Mesenchymal stem cell (in vitro differentiated cells and primary cell): ENCODE data around the gene FGF14.

ENCODE experiments used
- DNase-seq: peaks from one replicate; pipeline ENCODE4 v3.0.0-alpha.2; 2013
- H2AFZ ChIP-seq: one replicate; pipeline ENCODE4 v1.6.1; 2013; ENCODE audit warnings: low read depth, mild to moderate bottlenecking, control low read depth, inconsistent platforms, low read length, moderate library complexity
- H2AK5ac ChIP-seq: 2 replicates; pipeline ENCODE4 v1.6.1; 2013; ENCODE audit warnings: low read length, moderate library complexity, mild to moderate bottlenecking, inconsistent platforms; ENCODE audit not compliant: severe bottlenecking
- H2BK120ac ChIP-seq: one replicate; pipeline ENCODE4 v1.6.1; 2013; ENCODE audit warnings: low read depth, mild to moderate bottlenecking, inconsistent platforms, low read length, moderate library complexity
- H2BK12ac ChIP-seq, 2 experiments: one replicate each; pipeline ENCODE4 v1.6.1; 2013; ENCODE audit warnings: inconsistent platforms in 2 of 2, low read length in 2 of 2, mild to moderate bottlenecking in 2 of 2, moderate library complexity in 2 of 2, control low read depth in 1 of 2
- H2BK15ac ChIP-seq: one replicate; pipeline ENCODE4 v1.6.1; 2013; ENCODE audit warnings: mild to moderate bottlenecking, low read depth, inconsistent platforms; ENCODE audit not compliant: poor library complexity, severe bottlenecking
- H2BK5ac ChIP-seq: 2 replicates; pipeline ENCODE4 v1.6.1; 2013; ENCODE audit warnings: low read depth, mild to moderate bottlenecking, low read length, control low read depth, inconsistent platforms; ENCODE audit not compliant: poor library complexity, severe bottlenecking
- H3K14ac ChIP-seq, 2 experiments: one replicate each; pipeline ENCODE4 v1.6.1; 2013; ENCODE audit warnings: inconsistent platforms in 2 of 2, low read length in 2 of 2, control low read depth in 1 of 2, mild to moderate bottlenecking in 1 of 2, moderate library complexity in 1 of 2
- H3K18ac ChIP-seq, 2 experiments: one replicate each; pipeline ENCODE4 v1.6.1; 2013; ENCODE audit warnings: inconsistent platforms in 2 of 2, low read length in 2 of 2, control low read depth in 1 of 2, low read depth in 1 of 2, mild to moderate bottlenecking in 1 of 2
- H3K23ac ChIP-seq, 2 experiments: one replicate each; pipeline ENCODE4 v1.6.1; 2013; ENCODE audit warnings: inconsistent platforms in 2 of 2, low read length in 2 of 2, mild to moderate bottlenecking in 2 of 2, moderate library complexity in 2 of 2, control low read depth in 1 of 2
- H3K27ac ChIP-seq: 2 replicates; pipeline ENCODE4 v1.5.1; 2013; ENCODE audit warnings: mild to moderate bottlenecking, moderate library complexity, low read length, control low read depth, inconsistent platforms; ENCODE audit not compliant: poor library complexity, severe bottlenecking
- H3K27me3 ChIP-seq, 2 experiments: 2 replicates each; pipeline versions ENCODE4 v1.6.1 to v1.7.0; 2013; ENCODE audit warnings: low read length in 2 of 2, mild to moderate bottlenecking in 2 of 2, moderate library complexity in 2 of 2, control low read depth in 1 of 2, inconsistent platforms in 1 of 2; ENCODE audit not compliant: control insufficient read depth in 1 of 2, insufficient read depth in 1 of 2
- H3K36me3 ChIP-seq, 2 experiments: 2 replicates each; pipeline versions ENCODE4 v1.6.1 to v1.7.0; 2013; ENCODE audit warnings: low read length in 2 of 2, control low read depth in 1 of 2, inconsistent platforms in 1 of 2, low read depth in 1 of 2, mild to moderate bottlenecking in 1 of 2; ENCODE audit not compliant: insufficient read depth in 2 of 2, control insufficient read depth in 1 of 2
- H3K4ac ChIP-seq, 2 experiments: one replicate each; pipeline ENCODE4 v1.6.1; 2013; ENCODE audit warnings: inconsistent platforms in 2 of 2, low read length in 2 of 2, mild to moderate bottlenecking in 2 of 2, moderate library complexity in 2 of 2, control low read depth in 1 of 2, low read depth in 1 of 2
- H3K4me1 ChIP-seq: 2 replicates; pipeline ENCODE4 v1.6.1; 2013; ENCODE audit warnings: low read depth, low read length, control low read depth; ENCODE audit not compliant: control insufficient read depth, insufficient read depth
- H3K4me2 ChIP-seq: 2 replicates; pipeline ENCODE4 v1.6.1; 2013; ENCODE audit warnings: low read length, mild to moderate bottlenecking, inconsistent platforms; ENCODE audit not compliant: poor library complexity, severe bottlenecking
- H3K4me3 ChIP-seq, 2 experiments: 2 replicates each; pipeline versions ENCODE4 v1.5.1 to v1.7.0; 2013; ENCODE audit warnings: low read length in 2 of 2, mild to moderate bottlenecking in 2 of 2, control low read depth in 1 of 2, low read depth in 1 of 2; ENCODE audit not compliant: insufficient read depth in 1 of 2
- H3K79me1 ChIP-seq: replicated peaks from 2 replicates; pipeline ENCODE4 v1.6.1; 2013; ENCODE audit warnings: mild to moderate bottlenecking, control low read depth, low read length, inconsistent platforms; ENCODE audit not compliant: poor library complexity, severe bottlenecking
- H3K9ac ChIP-seq: 2 replicates; pipeline ENCODE4 v1.7.0; 2013; ENCODE audit warnings: mild to moderate bottlenecking, low read length, moderate library complexity
- H3K9me3 ChIP-seq: 2 replicates; pipeline ENCODE4 v1.7.0; 2013; ENCODE audit warnings: mild to moderate bottlenecking, low read length; ENCODE audit not compliant: control insufficient read depth
- H4K8ac ChIP-seq: one replicate; pipeline ENCODE4 v1.6.1; 2013; ENCODE audit warnings: inconsistent platforms, mild to moderate bottlenecking, low read length, moderate library complexity
- H4K91ac ChIP-seq: one replicate; pipeline ENCODE4 v1.6.1; 2013; ENCODE audit warnings: mild to moderate bottlenecking, low read length, inconsistent platforms
- WGBS: methylation state at CpG from one replicate; pipeline ENCODE4 v1.1.7; 2013; ENCODE audit warnings: mixed read lengths; 5-methylcytosine and 5-hydroxymethylcytosine counted together

The FGF14 gene

GRCh38 chr13:102394158-102395053 lies 7.4 kb downstream of the FGF14 start:
- Histone ChIP-seq H3K27me3 (peaks cover 0 to 22% of the 10 kb centered on the region in 2 experiments), H3K4me1 (peaks cover 9% of the 10 kb centered on the region), H3K4me2 (peak overlapping the region; percentile 92), H3K27ac (no peak overlapping the region), H3K9ac (peak overlapping the region; percentile 92), H3K14ac (peak overlapping the region in 1 of 2 experiments; percentile 68), H3K23ac (no peak overlapping the region), H3K79me1 (no peaks in the 10 kb centered on the region), H2AFZ (peak overlapping the region; percentile 87), H2BK120ac (peak overlapping the region; percentile 34), H2BK15ac (peak overlapping the region; percentile 52), H3K4me3 (peak overlapping the region; percentile 71 to 93), H2BK12ac (no peak overlapping the region), H3K4ac (peak overlapping the region; percentile 65 to 91), H3K9me3 (no peaks in the 10 kb centered on the region), H4K91ac (peak overlapping the region; percentile 78), H3K36me3 (no peaks in the 10 kb centered on the region), H2AK5ac (no peak overlapping the region), H3K18ac (peak overlapping the region; percentile 70 to 96), H2BK5ac (no peak overlapping the region), H4K8ac (peak overlapping the region; percentile 95)
- peak; percentile 82 for DNase-seq
- 3% methylated on average over 68 of the region's 72 CpGs for WGBS

DNA sequence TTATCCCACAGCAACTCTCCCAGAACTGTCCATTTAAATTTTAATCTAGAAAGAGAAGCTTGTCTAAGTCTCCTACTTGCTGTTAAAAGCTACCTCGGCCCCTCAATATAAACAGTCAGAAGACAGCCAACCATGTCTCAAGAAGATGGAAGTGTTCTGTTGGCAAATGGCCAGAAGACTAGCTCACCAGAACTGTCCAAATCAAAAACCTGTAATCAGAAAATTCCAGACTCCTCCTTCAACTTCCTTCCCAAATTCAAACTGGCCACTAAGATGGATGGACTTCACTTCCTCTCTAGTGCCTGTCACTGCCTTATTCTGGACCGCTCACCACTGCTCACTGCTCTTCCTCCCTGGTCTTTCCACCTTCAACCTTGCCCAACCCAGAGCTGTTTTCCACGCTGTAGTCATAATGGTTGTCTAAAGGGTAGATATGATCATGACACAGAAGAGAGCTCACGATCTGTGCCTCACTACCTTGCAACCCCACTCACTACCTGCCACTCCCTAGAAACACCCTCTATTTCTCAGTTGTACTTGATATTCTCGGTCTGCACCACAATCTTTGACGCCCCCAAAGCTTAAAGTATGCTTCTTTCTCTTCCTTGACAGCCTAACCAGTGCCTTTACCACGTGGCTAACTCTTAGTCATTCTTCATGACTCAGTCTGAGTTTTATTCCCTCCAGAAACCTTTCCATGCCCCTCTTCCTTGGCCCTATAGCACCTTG lies 9.2 kb downstream of the FGF14 start:
- H4K91ac ChIP-seq, result no peak overlapping the region
- WGBS, result 79% methylated on average over 6 of the region's 7 CpGs
- no peak overlapping the region for H2AFZ ChIP-seq
- peaks cover 9% of the 10 kb centered on the region for H3K4me1 ChIP-seq
- H3K36me3 ChIP-seq, result no peaks in the 10 kb centered on the region
- no peak overlapping the region for H2BK15ac ChIP-seq
- no peak overlapping the region for H3K4me3 ChIP-seq
- H3K79me1 ChIP-seq, result no peaks in the 10 kb centered on the region
- H3K4ac ChIP-seq, result no peak overlapping the region
- H3K9ac ChIP-seq, result no peak overlapping the region
- peaks cover 0 to 19% of the 10 kb centered on the region in 2 experiments for H3K27me3 ChIP-seq
- no peak overlapping the region for H3K27ac ChIP-seq
- H3K23ac ChIP-seq, result no peak overlapping the region
- DNase-seq, result no peak
- H3K4me2 ChIP-seq, result no peak overlapping the region
- H4K8ac ChIP-seq, result no peak overlapping the region
- no peak overlapping the region for H2BK5ac ChIP-seq
- no peak overlapping the region for H3K18ac ChIP-seq
- no peak overlapping the region for H2BK12ac ChIP-seq
- no peaks in the 10 kb centered on the region for H3K9me3 ChIP-seq
- H3K14ac ChIP-seq, result no peak overlapping the region
- no peak overlapping the region for H2AK5ac ChIP-seq
- no peak overlapping the region for H2BK120ac ChIP-seq

DNA sequence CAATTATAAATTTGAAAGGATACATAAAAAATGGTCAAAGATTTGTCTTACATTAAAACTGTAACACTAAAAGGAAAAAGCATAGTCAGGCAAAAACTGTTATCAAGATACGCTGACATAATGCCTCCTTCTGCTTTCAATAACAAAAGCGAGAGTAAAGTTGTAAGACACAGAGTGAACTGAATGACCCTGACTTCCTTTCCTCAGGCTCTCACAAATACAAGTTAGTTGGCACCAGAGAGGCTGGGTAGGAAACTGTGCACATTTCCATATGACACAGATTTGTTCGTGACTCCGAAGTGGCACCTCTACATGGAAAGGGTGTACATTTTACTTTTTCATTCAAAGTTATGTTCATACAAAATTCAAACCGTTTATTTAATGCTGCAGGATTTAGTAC lies 15.4 kb downstream of the FGF14 start:
- Histone ChIP-seq H4K91ac (no peak overlapping the region), H2AK5ac (no peak overlapping the region)

GRCh38 chr13:102380012-102380411 lies 21.8 kb downstream of the FGF14 start:
- no peaks in the 10 kb centered on the region for H3K9me3 ChIP-seq
- no peak overlapping the region for H2BK15ac ChIP-seq
- 73% methylated on average over 1 of the region's 1 CpG for WGBS
- H2AK5ac ChIP-seq, result no peak overlapping the region
- H3K4me3 ChIP-seq, result no peak overlapping the region
- no peak overlapping the region for H4K91ac ChIP-seq
- H3K23ac ChIP-seq, result no peak overlapping the region
- no peaks in the 10 kb centered on the region for H3K79me1 ChIP-seq
- no peak overlapping the region for H2BK120ac ChIP-seq
- no peak for DNase-seq
- H3K9ac ChIP-seq, result no peak overlapping the region
- no peak overlapping the region for H3K14ac ChIP-seq
- no peak overlapping the region for H2BK12ac ChIP-seq
- H3K36me3 ChIP-seq, result no peaks in the 10 kb centered on the region
- H2BK5ac ChIP-seq, result no peak overlapping the region
- no peak overlapping the region for H3K4me2 ChIP-seq
- no peak overlapping the region for H3K18ac ChIP-seq
- H3K4me1 ChIP-seq, result no peaks in the 10 kb centered on the region
- H3K27ac ChIP-seq, result no peak overlapping the region
- no peaks in the 10 kb centered on the region for H3K27me3 ChIP-seq
- no peak overlapping the region for H3K4ac ChIP-seq
- no peak overlapping the region for H4K8ac ChIP-seq
- H2AFZ ChIP-seq, result no peak overlapping the region

More for the DNA sequence above, 15.4 kb downstream of the FGF14 start:
- H4K8ac ChIP-seq, result no peak overlapping the region
- no peak overlapping the region for H2BK120ac ChIP-seq
- WGBS, result 87% methylated on average over 4 of the region's 5 CpGs
- no peaks in the 10 kb centered on the region for H3K9me3 ChIP-seq
- no peak for DNase-seq
- H3K4me3 ChIP-seq, result no peak overlapping the region
- H2BK15ac ChIP-seq, result no peak overlapping the region
- H3K4me1 ChIP-seq, result no peaks in the 10 kb centered on the region
- H3K27me3 ChIP-seq, result peaks cover 0 to 6% of the 10 kb centered on the region in 2 experiments
- H2BK5ac ChIP-seq, result no peak overlapping the region
- no peak overlapping the region for H3K23ac ChIP-seq
- H3K4me2 ChIP-seq, result no peak overlapping the region
- H3K9ac ChIP-seq, result no peak overlapping the region
- no peak overlapping the region for H3K18ac ChIP-seq
- H2AFZ ChIP-seq, result no peak overlapping the region
- H3K27ac ChIP-seq, result no peak overlapping the region
- H3K36me3 ChIP-seq, result no peaks in the 10 kb centered on the region
- no peak overlapping the region for H3K14ac ChIP-seq
- no peak overlapping the region for H3K4ac ChIP-seq
- no peaks in the 10 kb centered on the region for H3K79me1 ChIP-seq
- no peak overlapping the region for H2BK12ac ChIP-seq
